ENCODE measurements around the gene C9orf153. TPM values are rescaled to one million over a fixed set of nuclear protein-coding genes. Genes with fewer than 3 reads are reported as not detected.

C9orf153 gene
- total and polyA plus RNA-seq, 2 of the 13 experiments (the other 11 are each of a cell fraction or from before 2014, with no cell fraction given): 0.17 to 0.44 TPM

DNA sequence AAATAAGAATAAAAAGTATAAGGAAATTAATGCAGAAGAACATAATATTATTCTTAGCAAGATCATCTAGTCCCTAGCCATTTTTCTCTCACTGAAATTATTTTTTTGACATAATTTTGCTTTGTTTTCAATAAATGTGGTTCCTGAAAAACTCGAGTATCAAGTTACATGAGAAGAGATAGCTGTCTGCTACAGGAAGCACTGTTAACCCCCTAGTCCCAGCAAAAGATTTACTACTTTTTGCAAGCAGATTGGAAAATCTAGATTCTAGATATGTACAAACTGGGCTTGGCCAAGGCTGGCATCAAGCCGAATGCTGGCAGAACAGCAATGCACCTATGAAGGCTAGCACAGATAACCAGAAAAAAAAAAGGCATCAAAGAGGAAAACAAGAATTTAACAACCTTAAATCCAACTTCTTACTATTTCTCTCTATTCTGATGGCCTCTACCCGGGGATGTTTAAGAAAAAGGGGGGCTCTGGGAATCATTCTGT lies 44.8 kb upstream of the C9orf153 start:
- no peak overlapping the region for H3K4me3 ChIP-seq (replicated peaks in 1 of 3; ENCODE audit: insufficient read depth in 1 of 3, low read depth in 2 of 3, low read length in 3 of 3)
- in situ Hi-C loops (cut with HindIII; ENCODE audit: extremely low pct_ligation_motif_present, low pct_unique_long_range_greater_than_20kb): no loop called here
- DNase-seq (ENCODE audit: low spot score) (no peak), FAIRE-seq (no peak), ATAC-seq (no peak)
- no peaks in the 10 kb centered on the region for H3K9me3 ChIP-seq (ENCODE audit: low read length)
- no peaks in the 10 kb centered on the region for H4K20me1 ChIP-seq (ENCODE audit: insufficient read depth, low read length)
- ChIA-PET CTCF (ENCODE audit: low intra/inter-chr PET ratio, low total read pairs) (no interaction called here), POLR2A (no interaction called here)
- no peaks in the 10 kb centered on the region for H3K79me2 ChIP-seq (ENCODE audit: insufficient read depth, low read length)
- BruUV-seq (replicated peaks): no TSS peak
- H3K27me3 ChIP-seq (ENCODE audit: control insufficient read depth in 1 of 2, insufficient read depth in 2 of 2, low read length in 2 of 2): no peaks in the 10 kb centered on the region
- WGBS (ENCODE audit: low lambda C conversion rate): 90% methylated on average over 3 of the region's 3 CpGs
- no peak overlapping the region for H2AFZ ChIP-seq (ENCODE audit: low read length)
- intact Hi-C loops (cut with micrococcal nuclease; ENCODE audit: unreplicated experiment): no loop called here
- H3K9ac ChIP-seq (ENCODE audit: insufficient read depth, low read depth, low read length): no peak overlapping the region
- no peak overlapping the region for H3K27ac ChIP-seq (ENCODE audit: extremely low read length, insufficient read depth, low read length)
- peaks cover 15 to 79% of the 10 kb centered on the region in 2 experiments for H3K36me3 ChIP-seq (replicated peaks in 1 of 2; ENCODE audit: control insufficient read depth in 1 of 2, insufficient read depth in 2 of 2, low read length in 2 of 2)
- no peaks in the 10 kb centered on the region for H3K4me1 ChIP-seq (ENCODE audit: insufficient read depth, low read length)
- H3K4me2 ChIP-seq (ENCODE audit: low read depth, low read length): no peak overlapping the region
- TF ChIP-seq ZSCAN29 (CRISPR knock-in tag; conservative IDR thresholded peaks at IDR 0.05): no peak
- no peak for TF ChIP-seq ARNT (IDR thresholded peaks at IDR 0.05)
- TF ChIP-seq, protein P1, sequence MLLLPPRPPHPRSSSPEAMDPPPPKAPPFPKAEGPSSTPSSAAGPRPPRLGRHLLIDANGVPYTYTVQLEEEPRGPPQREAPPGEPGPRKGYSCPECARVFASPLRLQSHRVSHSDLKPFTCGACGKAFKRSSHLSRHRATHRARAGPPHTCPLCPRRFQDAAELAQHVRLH (CRISPR knock-in tag; IDR thresholded peaks at IDR 0.05; ENCODE audit: borderline replicate concordance, low read depth): no peak
- no peak for TF ChIP-seq FIP1L1 (IDR thresholded peaks at IDR 0.05; ENCODE audit: borderline replicate concordance, insufficient read depth, low read depth, low read length)
- no peak for TF ChIP-seq ZNF7 (CRISPR knock-in tag; IDR thresholded peaks at IDR 0.05)
- TF ChIP-seq, protein P2, sequence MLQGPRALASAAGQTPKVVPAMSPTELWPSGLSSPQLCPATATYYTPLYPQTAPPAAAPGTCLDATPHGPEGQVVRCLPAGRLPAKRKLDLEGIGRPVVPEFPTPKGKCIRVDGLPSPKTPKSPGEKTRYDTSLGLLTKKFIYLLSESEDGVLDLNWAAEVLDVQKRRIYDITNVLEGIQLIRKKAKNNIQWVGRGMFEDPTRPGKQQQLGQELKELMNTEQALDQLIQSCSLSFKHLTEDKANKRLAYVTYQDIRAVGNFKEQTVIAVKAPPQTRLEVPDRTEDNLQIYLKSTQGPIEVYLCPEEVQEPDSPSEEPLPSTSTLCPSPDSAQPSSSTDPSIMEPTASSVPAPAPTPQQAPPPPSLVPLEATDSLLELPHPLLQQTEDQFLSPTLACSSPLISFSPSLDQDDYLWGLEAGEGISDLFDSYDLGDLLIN (CRISPR knock-in tag; IDR thresholded peaks at IDR 0.05; ENCODE audit: borderline replicate concordance): no peak
- TF ChIP-seq ZEB1 (IDR thresholded peaks at IDR 0.05; ENCODE audit: insufficient replicate concordance, low read depth): no peak
- TF ChIP-seq, protein P3, sequence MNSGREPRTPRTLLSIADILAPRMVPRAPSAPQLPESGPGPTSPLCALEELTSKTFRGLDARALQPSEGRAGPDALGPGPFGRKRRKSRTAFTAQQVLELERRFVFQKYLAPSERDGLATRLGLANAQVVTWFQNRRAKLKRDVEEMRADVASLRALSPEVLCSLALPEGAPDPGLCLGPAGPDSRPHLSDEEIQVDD (CRISPR knock-in tag; IDR thresholded peaks at IDR 0.05; ENCODE audit: borderline replicate concordance): no peak
- TF ChIP-seq, protein P4, sequence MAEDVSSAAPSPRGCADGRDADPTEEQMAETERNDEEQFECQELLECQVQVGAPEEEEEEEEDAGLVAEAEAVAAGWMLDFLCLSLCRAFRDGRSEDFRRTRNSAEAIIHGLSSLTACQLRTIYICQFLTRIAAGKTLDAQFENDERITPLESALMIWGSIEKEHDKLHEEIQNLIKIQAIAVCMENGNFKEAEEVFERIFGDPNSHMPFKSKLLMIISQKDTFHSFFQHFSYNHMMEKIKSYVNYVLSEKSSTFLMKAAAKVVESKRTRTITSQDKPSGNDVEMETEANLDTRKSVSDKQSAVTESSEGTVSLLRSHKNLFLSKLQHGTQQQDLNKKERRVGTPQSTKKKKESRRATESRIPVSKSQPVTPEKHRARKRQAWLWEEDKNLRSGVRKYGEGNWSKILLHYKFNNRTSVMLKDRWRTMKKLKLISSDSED (CRISPR knock-in tag; IDR thresholded peaks at IDR 0.05): no peak
- no peak for TF ChIP-seq HIVEP1 (CRISPR knock-in tag; IDR thresholded peaks at IDR 0.05)
- TF ChIP-seq, protein P5, sequence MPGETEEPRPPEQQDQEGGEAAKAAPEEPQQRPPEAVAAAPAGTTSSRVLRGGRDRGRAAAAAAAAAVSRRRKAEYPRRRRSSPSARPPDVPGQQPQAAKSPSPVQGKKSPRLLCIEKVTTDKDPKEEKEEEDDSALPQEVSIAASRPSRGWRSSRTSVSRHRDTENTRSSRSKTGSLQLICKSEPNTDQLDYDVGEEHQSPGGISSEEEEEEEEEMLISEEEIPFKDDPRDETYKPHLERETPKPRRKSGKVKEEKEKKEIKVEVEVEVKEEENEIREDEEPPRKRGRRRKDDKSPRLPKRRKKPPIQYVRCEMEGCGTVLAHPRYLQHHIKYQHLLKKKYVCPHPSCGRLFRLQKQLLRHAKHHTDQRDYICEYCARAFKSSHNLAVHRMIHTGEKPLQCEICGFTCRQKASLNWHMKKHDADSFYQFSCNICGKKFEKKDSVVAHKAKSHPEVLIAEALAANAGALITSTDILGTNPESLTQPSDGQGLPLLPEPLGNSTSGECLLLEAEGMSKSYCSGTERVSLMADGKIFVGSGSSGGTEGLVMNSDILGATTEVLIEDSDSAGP (CRISPR knock-in tag; IDR thresholded peaks at IDR 0.05; ENCODE audit: borderline replicate concordance): no peak
- TF ChIP-seq, protein P6, sequence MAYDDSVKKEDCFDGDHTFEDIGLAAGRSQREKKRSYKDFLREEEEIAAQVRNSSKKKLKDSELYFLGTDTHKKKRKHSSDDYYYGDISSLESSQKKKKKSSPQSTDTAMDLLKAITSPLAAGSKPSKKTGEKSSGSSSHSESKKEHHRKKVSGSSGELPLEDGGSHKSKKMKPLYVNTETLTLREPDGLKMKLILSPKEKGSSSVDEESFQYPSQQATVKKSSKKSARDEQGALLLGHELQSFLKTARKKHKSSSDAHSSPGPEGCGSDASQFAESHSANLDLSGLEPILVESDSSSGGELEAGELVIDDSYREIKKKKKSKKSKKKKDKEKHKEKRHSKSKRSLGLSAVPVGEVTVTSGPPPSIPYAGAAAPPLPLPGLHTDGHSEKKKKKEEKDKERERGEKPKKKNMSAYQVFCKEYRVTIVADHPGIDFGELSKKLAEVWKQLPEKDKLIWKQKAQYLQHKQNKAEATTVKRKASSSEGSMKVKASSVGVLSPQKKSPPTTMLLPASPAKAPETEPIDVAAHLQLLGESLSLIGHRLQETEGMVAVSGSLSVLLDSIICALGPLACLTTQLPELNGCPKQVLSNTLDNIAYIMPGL (CRISPR knock-in tag; IDR thresholded peaks at IDR 0.05; ENCODE audit: borderline replicate concordance in 1 of 2, low read depth in 1 of 2): no peak
- TF ChIP-seq RAD21 (CRISPR knock-in tag; IDR thresholded peaks at IDR 0.05): no peak
- TF ChIP-seq ZNF839 (CRISPR knock-in tag; IDR thresholded peaks at IDR 0.05; ENCODE audit: borderline replicate concordance): no peak
- TF ChIP-seq ZNF792 (CRISPR knock-in tag; IDR thresholded peaks at IDR 0.05): no peak
- TF ChIP-seq CHD4 (IDR thresholded peaks at IDR 0.05; ENCODE audit: borderline replicate concordance, low read length): no peak
- no peak for TF ChIP-seq KLF13 (CRISPR knock-in tag; IDR thresholded peaks at IDR 0.05)
